Ishikawa (cell line): ENCODE measurements around the gene AHNAK2.

ENCODE experiments used
- CEBPB ChIP-seq: IDR thresholded peaks from 2 replicates; pipeline ENCODE4 v1.6.1; 2012
- CREB1 ChIP-seq: IDR thresholded peaks from 2 replicates; pipeline ENCODE4 v1.6.1; 2012; ENCODE audit warnings: low read depth
- EGR1 ChIP-seq: IDR thresholded peaks from 2 replicates; pipeline ENCODE4 v1.6.1; 2012
- EP300 ChIP-seq: IDR thresholded peaks from 2 replicates; pipeline ENCODE4 v1.6.1; 2012; ENCODE audit warnings: borderline replicate concordance
- FOXM1 ChIP-seq: IDR thresholded peaks from 2 replicates; pipeline ENCODE4 v1.6.1; 2012; ENCODE audit warnings: low read depth, borderline replicate concordance
- MAX ChIP-seq: IDR thresholded peaks from 2 replicates; pipeline ENCODE4 v1.6.1; 2012
- NFIC ChIP-seq: IDR thresholded peaks from 2 replicates; pipeline ENCODE4 v1.6.1; 2012
- RAD21 ChIP-seq: IDR thresholded peaks from 2 replicates; pipeline ENCODE4 v1.6.1; 2012; ENCODE audit warnings: low read depth
- TAF1 ChIP-seq: IDR thresholded peaks from 2 replicates; pipeline ENCODE4 v1.6.1; 2012; ENCODE audit warnings: low read depth, mild to moderate bottlenecking
- TCF12 ChIP-seq: IDR thresholded peaks from 2 replicates; pipeline ENCODE4 v1.6.1; 2012; ENCODE audit warnings: low read depth
- TEAD4 ChIP-seq: IDR thresholded peaks from 2 replicates; pipeline ENCODE4 v1.6.1; 2012
- YY1 ChIP-seq: IDR thresholded peaks from 2 replicates; pipeline ENCODE4 v1.6.1; 2012; ENCODE audit warnings: low read depth
- ZBTB7A ChIP-seq: IDR thresholded peaks from 2 replicates; pipeline ENCODE4 v1.6.1; 2012; ENCODE audit warnings: low read depth
- TF ChIP-seq, protein P1 (sequence below): IDR thresholded peaks from 2 replicates; pipeline ENCODE4 v1.6.1; 2012; ENCODE audit warnings: low read depth, mild to moderate bottlenecking
- TF ChIP-seq, protein P2 (sequence below): IDR thresholded peaks from 2 replicates; pipeline ENCODE4 v1.6.1; 2012

Gene AHNAK2

GRCh38 chr14:105005329-105005928 is 27.3 kb upstream of the AHNAK2 start:
- TF ChIP-seq CREB1 (no peak), FOXM1 (no peak)

DNA sequence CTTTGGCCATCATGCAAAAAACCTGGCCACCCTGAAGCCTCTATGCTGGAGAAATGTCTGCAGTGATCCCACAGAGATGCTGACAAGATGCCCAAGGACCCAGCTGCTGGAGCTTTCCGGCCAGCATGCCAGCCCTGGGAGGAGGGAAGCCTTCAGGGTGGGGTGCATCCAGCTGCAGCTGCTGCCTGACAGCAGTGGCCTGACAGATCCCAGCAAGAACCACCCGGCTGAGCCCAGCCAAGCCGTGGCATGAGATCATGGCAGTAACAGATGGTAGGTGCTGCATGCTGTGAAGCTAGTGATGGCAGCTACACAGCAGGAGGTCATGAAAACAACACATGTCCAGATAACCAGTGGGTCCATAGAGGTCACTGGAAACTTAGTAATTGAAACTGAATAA is 21.2 kb upstream of the AHNAK2 start:
- TF ChIP-seq NFIC, result no peak
- TF ChIP-seq, protein P1, sequence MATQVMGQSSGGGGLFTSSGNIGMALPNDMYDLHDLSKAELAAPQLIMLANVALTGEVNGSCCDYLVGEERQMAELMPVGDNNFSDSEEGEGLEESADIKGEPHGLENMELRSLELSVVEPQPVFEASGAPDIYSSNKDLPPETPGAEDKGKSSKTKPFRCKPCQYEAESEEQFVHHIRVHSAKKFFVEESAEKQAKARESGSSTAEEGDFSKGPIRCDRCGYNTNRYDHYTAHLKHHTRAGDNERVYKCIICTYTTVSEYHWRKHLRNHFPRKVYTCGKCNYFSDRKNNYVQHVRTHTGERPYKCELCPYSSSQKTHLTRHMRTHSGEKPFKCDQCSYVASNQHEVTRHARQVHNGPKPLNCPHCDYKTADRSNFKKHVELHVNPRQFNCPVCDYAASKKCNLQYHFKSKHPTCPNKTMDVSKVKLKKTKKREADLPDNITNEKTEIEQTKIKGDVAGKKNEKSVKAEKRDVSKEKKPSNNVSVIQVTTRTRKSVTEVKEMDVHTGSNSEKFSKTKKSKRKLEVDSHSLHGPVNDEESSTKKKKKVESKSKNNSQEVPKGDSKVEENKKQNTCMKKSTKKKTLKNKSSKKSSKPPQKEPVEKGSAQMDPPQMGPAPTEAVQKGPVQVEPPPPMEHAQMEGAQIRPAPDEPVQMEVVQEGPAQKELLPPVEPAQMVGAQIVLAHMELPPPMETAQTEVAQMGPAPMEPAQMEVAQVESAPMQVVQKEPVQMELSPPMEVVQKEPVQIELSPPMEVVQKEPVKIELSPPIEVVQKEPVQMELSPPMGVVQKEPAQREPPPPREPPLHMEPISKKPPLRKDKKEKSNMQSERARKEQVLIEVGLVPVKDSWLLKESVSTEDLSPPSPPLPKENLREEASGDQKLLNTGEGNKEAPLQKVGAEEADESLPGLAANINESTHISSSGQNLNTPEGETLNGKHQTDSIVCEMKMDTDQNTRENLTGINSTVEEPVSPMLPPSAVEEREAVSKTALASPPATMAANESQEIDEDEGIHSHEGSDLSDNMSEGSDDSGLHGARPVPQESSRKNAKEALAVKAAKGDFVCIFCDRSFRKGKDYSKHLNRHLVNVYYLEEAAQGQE, result no peak
- TF ChIP-seq CREB1, result no peak
- TF ChIP-seq ZBTB7A, result no peak
- TF ChIP-seq CEBPB, result no peak
- TF ChIP-seq FOXM1, result no peak
- no peak for TF ChIP-seq EGR1
- TF ChIP-seq, protein P2, sequence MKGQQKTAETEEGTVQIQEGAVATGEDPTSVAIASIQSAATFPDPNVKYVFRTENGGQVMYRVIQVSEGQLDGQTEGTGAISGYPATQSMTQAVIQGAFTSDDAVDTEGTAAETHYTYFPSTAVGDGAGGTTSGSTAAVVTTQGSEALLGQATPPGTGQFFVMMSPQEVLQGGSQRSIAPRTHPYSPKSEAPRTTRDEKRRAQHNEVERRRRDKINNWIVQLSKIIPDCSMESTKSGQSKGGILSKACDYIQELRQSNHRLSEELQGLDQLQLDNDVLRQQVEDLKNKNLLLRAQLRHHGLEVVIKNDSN, result no peak
- TF ChIP-seq TAF1, result no peak
- no peak for TF ChIP-seq YY1
- TF ChIP-seq TEAD4, result no peak

- no peak for TF ChIP-seq MAX
- no peak for TF ChIP-seq ZBTB7A
- TF ChIP-seq RAD21, result no peak
- no peak for TF ChIP-seq EGR1
- no peak for TF ChIP-seq CEBPB
- TF ChIP-seq, protein P2, result no peak
- no peak for TF ChIP-seq TEAD4
- no peak for TF ChIP-seq YY1
- TF ChIP-seq TAF1, result no peak
- TF ChIP-seq TCF12, result no peak
- no peak for TF ChIP-seq CREB1
- TF ChIP-seq, protein P1, result no peak
Measured at GRCh38 chr14:104998801-104999200, 20.6 kb upstream of the AHNAK2 start.

GRCh38 chr14:104996483-104996882 is 18.3 kb upstream of the AHNAK2 start:
- TF ChIP-seq EP300, result no peak
- no peak for TF ChIP-seq CREB1
- TF ChIP-seq CEBPB, result no peak
- no peak for TF ChIP-seq FOXM1
- no peak for TF ChIP-seq YY1
- no peak for TF ChIP-seq MAX
- no peak for TF ChIP-seq EGR1
- TF ChIP-seq, protein P2, result no peak
- TF ChIP-seq TEAD4, result no peak
- TF ChIP-seq, protein P1, result no peak
- TF ChIP-seq TAF1, result no peak
- TF ChIP-seq NFIC, result no peak
